DOHH2 (cell line): ENCODE measurements around the gene SLC41A1.

ENCODE experiments used
- H3F3A ChIP-seq: fragments of 200-600 bp; sonication (generic), shearing (Covaris generic); 2 replicates; pipeline ENCODE4 v1.6.0; 2016; ENCODE audit warnings: antibody characterized with exemption, mild to moderate bottlenecking; ENCODE audit not compliant: control insufficient read depth, insufficient read depth
- H3K27ac ChIP-seq: fragments of 200-600 bp; sonication (generic); 2 replicates; pipeline ENCODE4 v1.5.1; 2014; ENCODE audit warnings: low read depth, mild to moderate bottlenecking, low read length, moderate library complexity
- H3K27me3 ChIP-seq: fragments of 200-600 bp; sonication (generic); 2 replicates; pipeline ENCODE4 v1.6.1; 2014; ENCODE audit warnings: mild to moderate bottlenecking, low read length, mixed read lengths; ENCODE audit not compliant: control insufficient read depth
- H3K36me3 ChIP-seq: fragments of 200-600 bp; sonication (generic); 2 replicates; pipeline ENCODE4 v1.6.1; 2014; ENCODE audit warnings: mild to moderate bottlenecking, low read length, moderate library complexity, mixed read lengths; ENCODE audit not compliant: control insufficient read depth
- H3K4me1 ChIP-seq: fragments of 200-600 bp; sonication (generic); 2 replicates; pipeline ENCODE4 v1.6.1; 2014; ENCODE audit warnings: mild to moderate bottlenecking, low read length, mixed read lengths; ENCODE audit not compliant: control insufficient read depth
- H3K4me2 ChIP-seq: fragments of 200-600 bp; sonication (generic); 2 replicates; pipeline ENCODE4 v1.6.0; 2014; ENCODE audit warnings: mild to moderate bottlenecking, low read length, moderate library complexity
- H3K4me3 ChIP-seq: fragments of 200-600 bp; sonication (generic); 2 replicates; pipeline ENCODE4 v1.5.1; 2014; ENCODE audit warnings: mild to moderate bottlenecking, low read length, mixed read lengths
- H3K79me2 ChIP-seq: fragments of 200-600 bp; sonication (generic); 2 replicates; pipeline ENCODE4 v1.6.1; 2014; ENCODE audit warnings: mild to moderate bottlenecking, low read length, mixed read lengths; ENCODE audit not compliant: control insufficient read depth
- H3K9me2 ChIP-seq: fragments of 200-600 bp; sonication (generic); replicated peaks from 2 replicates; pipeline ENCODE4 v1.6.1; 2014; ENCODE audit warnings: mild to moderate bottlenecking, low read length, mixed read lengths; ENCODE audit not compliant: control insufficient read depth
- H3K9me3 ChIP-seq: fragments of 200-600 bp; sonication (generic); 2 replicates; pipeline ENCODE4 v1.6.1; 2014; ENCODE audit warnings: antibody characterized with exemption, low read length, mixed read lengths; ENCODE audit not compliant: control insufficient read depth, insufficient read depth
- H4K20me1 ChIP-seq: fragments of 200-600 bp; sonication (generic); 2 replicates; pipeline ENCODE4 v1.6.0; 2014; ENCODE audit warnings: low read depth, mild to moderate bottlenecking, antibody characterized with exemption, low read length, moderate library complexity; ENCODE audit not compliant: control insufficient read depth, insufficient read depth
- EZH2phosphoT487 ChIP-seq: fragments of 200-600 bp; sonication (generic); IDR thresholded peaks from 2 replicates; pipeline ENCODE4 v1.6.1; 2017; ENCODE audit warnings: borderline replicate concordance, mild to moderate bottlenecking, antibody characterized with exemption, low read length, moderate library complexity, mixed read lengths
- TF ChIP-seq, protein P1 (sequence below): fragments of 200-600 bp; sonication (generic); IDR thresholded peaks from one replicate; pipeline ENCODE4 v1.5.1; 2014; ENCODE audit warnings: antibody characterized with exemption, mild to moderate bottlenecking, low read depth, low read length; ENCODE audit not compliant: poor library complexity, severe bottlenecking

The SLC41A1 gene

DNA sequence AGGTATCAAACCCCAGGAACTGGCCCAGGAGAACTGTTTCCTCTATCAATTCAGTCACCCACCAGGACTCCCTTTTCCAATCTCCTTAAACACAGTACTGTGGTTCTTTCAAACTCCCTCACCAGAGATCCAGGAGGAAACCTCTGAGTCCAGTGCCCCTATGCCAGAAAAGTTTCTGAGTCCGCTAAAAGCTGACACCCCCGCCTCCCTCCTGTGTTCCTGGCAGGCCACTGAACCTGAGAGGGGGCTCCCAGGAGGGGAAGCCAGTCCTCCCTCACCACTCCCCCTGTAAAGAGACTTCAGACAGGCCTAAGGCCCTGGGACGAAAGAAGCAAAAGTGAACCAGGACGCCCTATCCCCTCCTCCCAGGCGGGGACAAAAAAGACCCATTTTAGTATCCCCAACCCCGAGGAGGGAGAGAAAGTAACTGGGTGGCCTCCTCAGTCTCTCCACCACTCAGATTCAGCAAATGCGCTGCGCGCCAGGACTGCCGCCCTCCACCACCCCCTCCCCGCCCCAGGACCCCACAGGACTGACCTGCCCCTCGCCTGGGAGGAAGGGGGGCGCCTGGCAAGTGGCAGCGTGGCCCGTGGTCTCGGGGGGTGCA, 624 bp downstream of the SLC41A1 start:
- peak overlapping the region; percentile 93 for H3K4me2 ChIP-seq
- no peaks in the 10 kb centered on the region for H3K27me3 ChIP-seq
- TF ChIP-seq, protein P1, sequence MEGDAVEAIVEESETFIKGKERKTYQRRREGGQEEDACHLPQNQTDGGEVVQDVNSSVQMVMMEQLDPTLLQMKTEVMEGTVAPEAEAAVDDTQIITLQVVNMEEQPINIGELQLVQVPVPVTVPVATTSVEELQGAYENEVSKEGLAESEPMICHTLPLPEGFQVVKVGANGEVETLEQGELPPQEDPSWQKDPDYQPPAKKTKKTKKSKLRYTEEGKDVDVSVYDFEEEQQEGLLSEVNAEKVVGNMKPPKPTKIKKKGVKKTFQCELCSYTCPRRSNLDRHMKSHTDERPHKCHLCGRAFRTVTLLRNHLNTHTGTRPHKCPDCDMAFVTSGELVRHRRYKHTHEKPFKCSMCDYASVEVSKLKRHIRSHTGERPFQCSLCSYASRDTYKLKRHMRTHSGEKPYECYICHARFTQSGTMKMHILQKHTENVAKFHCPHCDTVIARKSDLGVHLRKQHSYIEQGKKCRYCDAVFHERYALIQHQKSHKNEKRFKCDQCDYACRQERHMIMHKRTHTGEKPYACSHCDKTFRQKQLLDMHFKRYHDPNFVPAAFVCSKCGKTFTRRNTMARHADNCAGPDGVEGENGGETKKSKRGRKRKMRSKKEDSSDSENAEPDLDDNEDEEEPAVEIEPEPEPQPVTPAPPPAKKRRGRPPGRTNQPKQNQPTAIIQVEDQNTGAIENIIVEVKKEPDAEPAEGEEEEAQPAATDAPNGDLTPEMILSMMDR, result no peak
- TF ChIP-seq EZH2phosphoT487, result no peak
- peak overlapping the region; percentile 60 for H3K27ac ChIP-seq
- peak overlapping the region; percentile 96 for H3K4me3 ChIP-seq
- peaks cover 4% of the 10 kb centered on the region for H3F3A ChIP-seq
- peaks cover 80% of the 10 kb centered on the region for H3K79me2 ChIP-seq
- peaks cover 69% of the 10 kb centered on the region for H3K4me1 ChIP-seq
- no peaks in the 10 kb centered on the region for H3K9me3 ChIP-seq
- H3K9me2 ChIP-seq, result no peaks in the 10 kb centered on the region
- H4K20me1 ChIP-seq, result peaks cover 10% of the 10 kb centered on the region
- peaks cover 29% of the 10 kb centered on the region for H3K36me3 ChIP-seq

- Histone ChIP-seq H3K4me1 (peaks cover 65% of the 10 kb centered on the region), H3K27ac (no peak overlapping the region)
Measured at GRCh38 chr1:205811660-205812059, 1.3 kb downstream of the SLC41A1 start.

DNA sequence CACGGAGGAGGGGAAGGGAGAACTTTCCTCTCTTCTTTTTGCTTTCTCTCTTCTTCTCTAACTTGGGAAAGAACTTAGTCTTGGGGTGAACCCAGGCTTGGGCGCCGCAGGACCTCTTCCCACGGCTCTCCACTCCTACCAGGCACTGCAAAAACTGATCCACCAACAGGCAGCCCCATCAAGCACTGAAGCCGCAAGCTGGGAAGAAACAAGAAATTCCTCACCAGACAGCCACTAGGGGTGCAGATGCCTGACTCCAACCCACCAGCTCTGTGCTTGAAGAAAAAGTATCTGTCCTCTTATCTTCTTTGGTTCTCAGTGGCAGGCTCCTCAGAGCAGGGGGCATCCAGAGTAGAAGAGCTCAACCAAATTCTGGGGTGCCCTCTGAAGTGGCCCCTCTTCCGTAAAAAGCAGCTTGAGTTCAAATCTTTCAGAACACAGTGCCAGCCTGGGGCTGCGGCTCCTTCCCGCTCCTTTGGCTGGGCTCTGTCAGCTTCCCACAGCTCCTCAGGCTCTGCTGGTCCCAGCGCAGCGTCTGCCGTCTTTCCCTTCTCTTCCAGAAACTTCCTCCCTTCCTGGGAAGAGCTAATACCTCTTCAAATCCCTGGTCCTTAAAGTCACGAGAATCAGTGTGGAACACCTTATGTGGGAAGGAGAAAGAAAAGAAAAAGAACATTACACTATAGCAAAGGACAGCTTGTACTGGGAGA, 2.4 kb downstream of the SLC41A1 start:
- H3F3A ChIP-seq, result peaks cover 4% of the 10 kb centered on the region
- H3K4me1 ChIP-seq, result peaks cover 63% of the 10 kb centered on the region
- H3K4me2 ChIP-seq, result peak overlapping the region; percentile 93
- H3K79me2 ChIP-seq, result peaks cover 84% of the 10 kb centered on the region
- no peaks in the 10 kb centered on the region for H3K27me3 ChIP-seq
- H3K4me3 ChIP-seq, result peak overlapping the region; percentile 96; the same call in 1 of the 2 replicates
- peaks cover 10% of the 10 kb centered on the region for H4K20me1 ChIP-seq
- H3K27ac ChIP-seq, result no peak overlapping the region
- peaks cover 40% of the 10 kb centered on the region for H3K36me3 ChIP-seq
- H3K9me2 ChIP-seq, result no peaks in the 10 kb centered on the region
- H3K9me3 ChIP-seq, result no peaks in the 10 kb centered on the region
- no peak for TF ChIP-seq EZH2phosphoT487
- TF ChIP-seq, protein P1, result no peak

More at GRCh38 chr1:205811660-205812059, 1.3 kb downstream of the SLC41A1 start:
- H3K79me2 ChIP-seq, result peaks cover 81% of the 10 kb centered on the region
- H4K20me1 ChIP-seq, result peaks cover 10% of the 10 kb centered on the region
- peaks cover 4% of the 10 kb centered on the region for H3F3A ChIP-seq
- TF ChIP-seq, protein P1, result no peak
- no peak for TF ChIP-seq EZH2phosphoT487
- no peaks in the 10 kb centered on the region for H3K27me3 ChIP-seq
- no peaks in the 10 kb centered on the region for H3K9me2 ChIP-seq
- peaks cover 34% of the 10 kb centered on the region for H3K36me3 ChIP-seq
- peak overlapping the region; percentile 93 for H3K4me2 ChIP-seq
- no peaks in the 10 kb centered on the region for H3K9me3 ChIP-seq
- H3K4me3 ChIP-seq, result peak overlapping the region; percentile 96
